Neural progenitor cell (in vitro differentiated cells): Measurements from ENCODE around the gene CTNNA3. TPM values are rescaled to one million over a fixed set of nuclear protein-coding genes. Genes with fewer than 3 reads are reported as not detected.

Experiments
- DNase-seq: peaks from one replicate; pipeline ENCODE4 v3.0.0-alpha.2; 2016; ENCODE audit warnings: low spot score
- H2AFZ ChIP-seq: fragments of 200-600 bp; sonication (generic); replicated peaks from 2 replicates; pipeline ENCODE4 v1.6.1; 2016; ENCODE audit warnings: antibody characterized with exemption
- H3F3A ChIP-seq: fragments of 200-600 bp; sonication (generic); 2 replicates; pipeline ENCODE4 v1.6.1; 2016; ENCODE audit warnings: antibody characterized with exemption, low read depth
- H3K27ac ChIP-seq: fragments of 200-600 bp; sonication (generic); 2 replicates; pipeline ENCODE4 v1.5.1; 2016; ENCODE audit warnings: mild to moderate bottlenecking
- H3K27me3 ChIP-seq: fragments of 200-600 bp; sonication (generic); 2 replicates; pipeline ENCODE4 v1.6.1; 2016; ENCODE audit warnings: mild to moderate bottlenecking, moderate library complexity
- H3K36me3 ChIP-seq: fragments of 200-600 bp; sonication (generic); 2 replicates; pipeline ENCODE4 v1.5.1; 2016
- H3K4me1 ChIP-seq: fragments of 200-600 bp; sonication (generic); 2 replicates; pipeline ENCODE4 v1.6.1; 2016; ENCODE audit warnings: mixed run types
- H3K4me2 ChIP-seq: fragments of 200-600 bp; sonication (generic); 2 replicates; pipeline ENCODE4 v1.6.1; 2016
- H3K4me3 ChIP-seq: fragments of 200-600 bp; sonication (generic); 2 replicates; pipeline ENCODE4 v1.5.1; 2016
- H3K79me2 ChIP-seq: fragments of 200-600 bp; sonication (generic); 2 replicates; pipeline ENCODE4 v1.6.1; 2016; ENCODE audit warnings: low read depth
- H3K9ac ChIP-seq: fragments of 200-600 bp; sonication (generic); 2 replicates; pipeline ENCODE4 v1.6.1; 2016
- H3K9me3 ChIP-seq: fragments of 200-600 bp; sonication (generic); 2 replicates; pipeline ENCODE4 v1.5.1; 2016; ENCODE audit warnings: low read depth
- H4K20me1 ChIP-seq: fragments of 200-600 bp; sonication (generic); 2 replicates; pipeline ENCODE4 v1.6.1; 2016; ENCODE audit warnings: low read depth
- H3K27ac Mint-ChIP-seq: 3 replicates; pipeline ENCODE4 v1.8.0; 2021; ENCODE audit warnings: mixed read lengths
- H3K27me3 Mint-ChIP-seq: 2 replicates; pipeline ENCODE4 v1.8.0; 2022; ENCODE audit warnings: low read depth, mild to moderate bottlenecking, inconsistent platforms, moderate library complexity, mixed read lengths; ENCODE audit not compliant: insufficient read depth
- H3K36me3 Mint-ChIP-seq: 3 replicates; pipeline ENCODE4 v1.8.0; 2021; ENCODE audit warnings: mixed read lengths
- H3K4me1 Mint-ChIP-seq: 3 replicates; pipeline ENCODE4 v1.8.0; 2021; ENCODE audit warnings: mixed read lengths
- H3K4me3 Mint-ChIP-seq: 3 replicates; pipeline ENCODE4 v1.8.0; 2021; ENCODE audit warnings: mild to moderate bottlenecking, moderate library complexity, mixed read lengths
- H3K9me3 Mint-ChIP-seq: 3 replicates; pipeline ENCODE4 v1.8.0; 2020; ENCODE audit warnings: mixed read lengths
- EZH2 ChIP-seq: fragments of 200-600 bp; sonication (generic); IDR thresholded peaks from 2 replicates; pipeline ENCODE4 v1.6.1; 2017; ENCODE audit warnings: antibody characterized with exemption, mild to moderate bottlenecking, moderate library complexity
- EZH2phosphoT487 ChIP-seq: fragments of 200-600 bp; sonication (generic); IDR thresholded peaks from 2 replicates; pipeline ENCODE4 v1.6.1; 2017; ENCODE audit warnings: antibody characterized with exemption
- total RNA-seq: library from RNA; depleted of rRNA; stranded (reverse); fragments of >200 nt; gene quantifications from 2 replicates; pipeline ENCODE4 v1.2.3, GENCODE V29; 2015; ENCODE audit warnings: low replicate concordance
- TF ChIP-seq, protein P1 (sequence below): fragments of 200-600 bp; sonication (generic); IDR thresholded peaks from 2 replicates; pipeline ENCODE4 v1.5.1; 2017; ENCODE audit warnings: antibody characterized with exemption, mild to moderate bottlenecking

CTNNA3 gene
- total RNA-seq, 1 donor from 2014 or later, result 12.9 TPM

DNA sequence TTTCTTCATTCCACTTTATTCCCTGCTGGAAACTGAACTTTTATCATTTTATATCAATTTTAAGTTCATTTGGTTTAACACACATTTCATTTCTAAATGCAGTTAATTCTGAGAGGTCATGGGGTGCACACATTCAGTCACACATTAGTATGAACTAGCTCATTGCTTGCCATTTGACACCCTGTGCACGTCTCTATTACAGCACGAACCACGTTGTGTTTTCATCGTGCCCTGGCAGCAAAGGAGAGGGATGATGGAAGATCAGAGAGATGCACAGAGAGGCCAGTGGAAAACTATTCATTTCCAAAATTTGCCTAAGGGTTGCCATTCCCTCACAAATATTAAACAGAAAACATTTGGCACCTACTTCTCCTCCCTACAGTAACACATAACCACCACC lies 45.4 kb downstream of the CTNNA3 start:
- Histone ChIP-seq H4K20me1 (no peaks in the 10 kb centered on the region), H3K4me1 (no peaks in the 10 kb centered on the region), H3K9ac (no peak overlapping the region), H3K36me3 (no peaks in the 10 kb centered on the region), H3F3A (no peaks in the 10 kb centered on the region), H3K4me3 (no peak overlapping the region), H3K27me3 (no peaks in the 10 kb centered on the region), H3K79me2 (no peaks in the 10 kb centered on the region), H2AFZ (no peak overlapping the region), H3K4me2 (no peak overlapping the region), H3K9me3 (no peaks in the 10 kb centered on the region), H3K27ac (no peak overlapping the region)
- no peaks in the 10 kb centered on the region for H3K36me3 Mint-ChIP-seq
- H3K9me3 Mint-ChIP-seq, result no peaks in the 10 kb centered on the region
- TF ChIP-seq EZH2phosphoT487 (no peak), EZH2 (no peak)
- TF ChIP-seq, protein P1, sequence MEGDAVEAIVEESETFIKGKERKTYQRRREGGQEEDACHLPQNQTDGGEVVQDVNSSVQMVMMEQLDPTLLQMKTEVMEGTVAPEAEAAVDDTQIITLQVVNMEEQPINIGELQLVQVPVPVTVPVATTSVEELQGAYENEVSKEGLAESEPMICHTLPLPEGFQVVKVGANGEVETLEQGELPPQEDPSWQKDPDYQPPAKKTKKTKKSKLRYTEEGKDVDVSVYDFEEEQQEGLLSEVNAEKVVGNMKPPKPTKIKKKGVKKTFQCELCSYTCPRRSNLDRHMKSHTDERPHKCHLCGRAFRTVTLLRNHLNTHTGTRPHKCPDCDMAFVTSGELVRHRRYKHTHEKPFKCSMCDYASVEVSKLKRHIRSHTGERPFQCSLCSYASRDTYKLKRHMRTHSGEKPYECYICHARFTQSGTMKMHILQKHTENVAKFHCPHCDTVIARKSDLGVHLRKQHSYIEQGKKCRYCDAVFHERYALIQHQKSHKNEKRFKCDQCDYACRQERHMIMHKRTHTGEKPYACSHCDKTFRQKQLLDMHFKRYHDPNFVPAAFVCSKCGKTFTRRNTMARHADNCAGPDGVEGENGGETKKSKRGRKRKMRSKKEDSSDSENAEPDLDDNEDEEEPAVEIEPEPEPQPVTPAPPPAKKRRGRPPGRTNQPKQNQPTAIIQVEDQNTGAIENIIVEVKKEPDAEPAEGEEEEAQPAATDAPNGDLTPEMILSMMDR, result no peak
- no peak for DNase-seq
- no peak overlapping the region for H3K4me3 Mint-ChIP-seq
- H3K27me3 Mint-ChIP-seq, result peaks cover 4% of the 10 kb centered on the region
- no peaks in the 10 kb centered on the region for H3K4me1 Mint-ChIP-seq
- H3K27ac Mint-ChIP-seq, result no peak overlapping the region

DNA sequence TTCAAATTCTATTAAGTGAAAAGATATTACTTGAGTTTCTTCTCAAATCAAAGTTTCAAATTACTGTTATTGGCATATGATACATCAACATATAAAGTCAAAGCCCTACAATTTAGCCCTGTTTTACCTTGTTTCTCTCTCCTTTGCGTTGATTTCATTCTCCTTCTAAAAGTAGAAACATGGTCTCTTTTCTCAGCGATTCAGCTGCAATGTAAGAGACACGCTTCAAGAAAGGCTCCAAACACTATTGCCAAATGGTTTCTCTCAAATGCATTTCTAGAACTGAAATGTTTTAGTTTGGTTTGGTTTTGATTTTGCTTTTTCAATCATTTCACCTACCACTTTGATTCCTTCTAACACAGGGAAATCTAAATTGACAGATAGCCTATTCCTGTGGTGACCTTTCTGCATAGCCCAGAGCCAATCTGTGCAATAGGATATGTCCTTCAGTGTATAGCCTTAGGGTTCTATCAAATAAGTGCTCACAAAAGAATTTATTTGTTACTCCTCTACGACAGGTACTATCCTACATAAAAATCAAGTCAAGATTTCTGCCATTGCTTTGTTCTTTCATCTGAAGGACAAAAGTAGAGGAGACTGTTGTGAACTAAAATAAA lies 47.3 kb downstream of the CTNNA3 start:
- Mint-ChIP-seq H3K27me3 (peaks cover 3% of the 10 kb centered on the region), H3K4me3 (no peak overlapping the region), H3K9me3 (peaks cover under 1% of the 10 kb centered on the region), H3K4me1 (no peaks in the 10 kb centered on the region), H3K36me3 (no peaks in the 10 kb centered on the region), H3K27ac (no peak overlapping the region)
- H3K4me3 ChIP-seq, result no peak overlapping the region
- no peak for DNase-seq
- no peaks in the 10 kb centered on the region for H4K20me1 ChIP-seq
- H3K9me3 ChIP-seq, result no peaks in the 10 kb centered on the region
- no peaks in the 10 kb centered on the region for H3K79me2 ChIP-seq
- no peak overlapping the region for H3K9ac ChIP-seq
- H3K4me1 ChIP-seq, result no peaks in the 10 kb centered on the region
- TF ChIP-seq EZH2phosphoT487 (no peak), EZH2 (no peak)
- TF ChIP-seq, protein P1, result no peak
- H3K27me3 ChIP-seq, result no peaks in the 10 kb centered on the region
- H3K36me3 ChIP-seq, result no peaks in the 10 kb centered on the region
- H2AFZ ChIP-seq, result peak overlapping the region; percentile 53
- H3K4me2 ChIP-seq, result no peak overlapping the region
- no peaks in the 10 kb centered on the region for H3F3A ChIP-seq
- H3K27ac ChIP-seq, result no peak overlapping the region

DNA sequence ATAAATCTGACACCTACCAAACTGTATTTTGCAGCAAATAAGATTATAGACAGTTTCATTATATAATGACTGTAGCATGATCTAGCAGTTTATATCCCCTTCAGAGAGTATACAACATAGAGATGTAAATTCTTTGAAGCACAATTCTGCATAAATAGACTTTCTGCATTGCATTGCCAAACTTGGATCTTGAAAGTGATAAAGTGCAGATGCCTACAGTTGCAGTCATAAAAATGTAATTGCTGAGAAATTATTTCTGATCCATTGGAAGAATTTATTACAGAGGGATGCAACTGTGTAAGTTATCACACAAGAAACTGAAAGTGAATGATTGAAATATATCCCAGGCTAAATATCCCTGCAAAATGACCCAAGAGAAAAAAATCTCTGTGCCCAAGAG lies 65.1 kb downstream of the CTNNA3 start:
- H3K9ac ChIP-seq, result no peak overlapping the region
- no peak overlapping the region for H3K4me3 ChIP-seq
- no peaks in the 10 kb centered on the region for H3K27me3 ChIP-seq
- TF ChIP-seq EZH2phosphoT487 (no peak), EZH2 (no peak)
- TF ChIP-seq, protein P1, result no peak
- H3K9me3 ChIP-seq, result no peaks in the 10 kb centered on the region
- no peak overlapping the region for H3K27ac ChIP-seq
- H3K4me1 ChIP-seq, result peaks cover 8% of the 10 kb centered on the region
- H3K36me3 ChIP-seq, result no peaks in the 10 kb centered on the region
- H2AFZ ChIP-seq, result no peak overlapping the region
- H3K79me2 ChIP-seq, result no peaks in the 10 kb centered on the region
- no peak overlapping the region for H3K4me3 Mint-ChIP-seq
- H3F3A ChIP-seq, result peaks cover 4% of the 10 kb centered on the region
- no peak for DNase-seq
- H3K36me3 Mint-ChIP-seq, result no peaks in the 10 kb centered on the region
- H3K27me3 Mint-ChIP-seq, result no peaks in the 10 kb centered on the region
- peaks cover 14% of the 10 kb centered on the region for H3K4me1 Mint-ChIP-seq
- peaks cover 6% of the 10 kb centered on the region for H3K9me3 Mint-ChIP-seq
- no peak overlapping the region for H3K27ac Mint-ChIP-seq
- no peaks in the 10 kb centered on the region for H4K20me1 ChIP-seq
- H3K4me2 ChIP-seq, result no peak overlapping the region
